ENCODE measurements around the gene OR5B17.

OR5B17 gene

GRCh38 chr11:58392746-58393145 lies 33.9 kb upstream of the OR5B17 start:
- ChIA-PET POLR2A (no interaction called here), CTCF (interaction anchor here (0.7 kb wide), 1 partner anchor 531 kb away, joined by 3 read pairs; no protein-coding TSS in a partner anchor)
- no peak overlapping the region for H3K27ac ChIP-seq (ENCODE audit: extremely low read depth, low read depth, low read length)
- no peaks in the 10 kb centered on the region for H3K4me1 ChIP-seq (ENCODE audit: control insufficient read depth, insufficient read depth, low read length)
- H3K9me3 ChIP-seq (ENCODE audit: control insufficient read depth, insufficient read depth, low read depth, low read length), result no peaks in the 10 kb centered on the region
- H3K36me3 ChIP-seq (ENCODE audit: control insufficient read depth in 2 of 2, insufficient read depth in 1 of 2, low read length in 2 of 2), result no peaks in the 10 kb centered on the region
- H3K4me3 ChIP-seq (ENCODE audit: low read depth, low read length), result no peak overlapping the region
- TF ChIP-seq ZNF274 (IDR thresholded peaks at IDR 0.05; ENCODE audit: low read length), result no peak
- TF ChIP-seq ZNF274 (tag by site-specific recombination; IDR thresholded peaks at IDR 0.05; ENCODE audit: borderline replicate concordance), result no peak
- no peak for TF ChIP-seq KLF1 (tag by site-specific recombination; IDR thresholded peaks at IDR 0.05)
- no peak for TF ChIP-seq MYNN (tag by site-specific recombination; IDR thresholded peaks at IDR 0.05; ENCODE audit: borderline replicate concordance)
- TF ChIP-seq TCF7L2 (IDR thresholded peaks at IDR 0.05; ENCODE audit: borderline replicate concordance, low read depth, low read length), result no peak

GRCh38 chr11:58391879-58392278 lies 33.0 kb upstream of the OR5B17 start:
- no peaks in the 10 kb centered on the region for H3K9me3 ChIP-seq (ENCODE audit: control insufficient read depth, insufficient read depth, low read depth, low read length)
- TF ChIP-seq ZNF664 (tag by site-specific recombination; IDR thresholded peaks at IDR 0.05) (no peak), ZNF660 (tag by site-specific recombination; IDR thresholded peaks at IDR 0.05) (no peak)
- no peak overlapping the region for H3K27ac ChIP-seq (ENCODE audit: extremely low read depth, low read depth, low read length)
- no peak overlapping the region for H3K4me3 ChIP-seq (ENCODE audit: low read depth, low read length)
- H3K4me1 ChIP-seq (ENCODE audit: control insufficient read depth, insufficient read depth, low read length), result no peaks in the 10 kb centered on the region
- ChIA-PET CTCF (interaction anchor here (0.7 kb wide), 1 partner anchor 530 kb away, joined by 3 read pairs; no protein-coding TSS in a partner anchor), POLR2A (no interaction called here)
- H3K36me3 ChIP-seq (ENCODE audit: control insufficient read depth in 2 of 2, insufficient read depth in 1 of 2, low read length in 2 of 2), result no peaks in the 10 kb centered on the region

GRCh38 chr11:58390551-58391063 lies 31.7 kb upstream of the OR5B17 start:
- Histone ChIP-seq H3K4me1 (ENCODE audit: control insufficient read depth, insufficient read depth, low read length) (no peaks in the 10 kb centered on the region), H3K9me3 (ENCODE audit: control insufficient read depth, insufficient read depth, low read depth, low read length) (no peaks in the 10 kb centered on the region), H3K4me3 (ENCODE audit: low read depth, low read length) (no peak overlapping the region), H3K36me3 (ENCODE audit: control insufficient read depth in 2 of 2, insufficient read depth in 1 of 2, low read length in 2 of 2) (no peaks in the 10 kb centered on the region), H3K27ac (ENCODE audit: extremely low read depth, low read depth, low read length) (no peak overlapping the region)
- ChIA-PET POLR2A (no interaction called here), CTCF (no interaction called here)
- TF ChIP-seq ZNF155 (tag by site-specific recombination; IDR thresholded peaks at IDR 0.05) (no peak), PRDM4 (tag by site-specific recombination; IDR thresholded peaks at IDR 0.05) (no peak), ZNF202 (tag by site-specific recombination; IDR thresholded peaks at IDR 0.05; ENCODE audit: borderline replicate concordance) (no peak), BCL11A (tag by site-specific recombination; IDR thresholded peaks at IDR 0.05; ENCODE audit: low read depth) (no peak), ZNF704 (tag by site-specific recombination; IDR thresholded peaks at IDR 0.05) (no peak), ZNF37A (tag by site-specific recombination; IDR thresholded peaks at IDR 0.05) (no peak)

GRCh38 chr11:58354727-58355126 lies 4.1 kb downstream of the OR5B17 start:
- POLR2A ChIA-PET, result no interaction called here
- H3K9me3 ChIP-seq (ENCODE audit: control insufficient read depth, insufficient read depth, low read depth, low read length), result no peaks in the 10 kb centered on the region
- no peaks in the 10 kb centered on the region for H3K36me3 ChIP-seq (ENCODE audit: control insufficient read depth in 2 of 2, insufficient read depth in 1 of 2, low read length in 2 of 2)
- CTCF ChIA-PET, result interaction anchor here (0.7 kb wide), 2 partner anchors 428 to 951 kb away, joined by 3 read pairs; no protein-coding TSS in a partner anchor
- H3K4me1 ChIP-seq (ENCODE audit: control insufficient read depth, insufficient read depth, low read length), result no peaks in the 10 kb centered on the region
- no peak overlapping the region for H3K4me3 ChIP-seq (ENCODE audit: low read depth, low read length)
- H3K27ac ChIP-seq (ENCODE audit: extremely low read depth, low read depth, low read length), result no peak overlapping the region
- TF ChIP-seq ZNF398 (tag by site-specific recombination; IDR thresholded peaks at IDR 0.05) (no peak), ZNF132 (tag by site-specific recombination; IDR thresholded peaks at IDR 0.05; ENCODE audit: borderline replicate concordance) (no peak), ZBTB48 (tag by site-specific recombination; IDR thresholded peaks at IDR 0.05) (no peak), ZNF510 (tag by site-specific recombination; IDR thresholded peaks at IDR 0.05; ENCODE audit: insufficient replicate concordance) (no peak), ZNF302 (tag by site-specific recombination; IDR thresholded peaks at IDR 0.05; ENCODE audit: low read depth) (no peak), ZBTB11 (tag by site-specific recombination; conservative IDR thresholded peaks at IDR 0.05; ENCODE audit: low read depth) (no peak), SP2 (tag by site-specific recombination; IDR thresholded peaks at IDR 0.05) (no peak)

Measured in HEK293 (cell line).